ENCODE results near the gene TMEM235. TPM values are rescaled to one million over a fixed set of nuclear protein-coding genes. Genes with fewer than 3 reads are reported as not detected.

Gene TMEM235
- total and polyA plus RNA-seq, 9 of the 15 experiments (the other 6 are each of a cell fraction or from before 2014, with no cell fraction given): not detected

GRCh38 chr17:78255029-78255656, 23.7 kb downstream of the TMEM235 start (continued):
- TF ChIP-seq REST (IDR thresholded peaks at IDR 0.05; ENCODE audit: borderline replicate concordance) (no peak), REST (CRISPR knock-in tag; IDR thresholded peaks at IDR 0.05; ENCODE audit: low read depth) (no peak), SIX5 (IDR thresholded peaks at IDR 0.05; ENCODE audit: borderline replicate concordance in 1 of 2, insufficient read depth in 1 of 2, low read depth in 1 of 2, low read length in 2 of 2) (no peak), GTF2A2 (tag; IDR thresholded peaks at IDR 0.05) (no peak), ADNP (tag; IDR thresholded peaks at IDR 0.05) (peak; percentile 16), PRDM10 (IDR thresholded peaks at IDR 0.05; ENCODE audit: partially characterized antibody) (no peak), FUS (optimal IDR thresholded peaks at IDR 0.05; ENCODE audit: low read depth, low read length) (no peak)
- TF ChIP-seq, protein P1, sequence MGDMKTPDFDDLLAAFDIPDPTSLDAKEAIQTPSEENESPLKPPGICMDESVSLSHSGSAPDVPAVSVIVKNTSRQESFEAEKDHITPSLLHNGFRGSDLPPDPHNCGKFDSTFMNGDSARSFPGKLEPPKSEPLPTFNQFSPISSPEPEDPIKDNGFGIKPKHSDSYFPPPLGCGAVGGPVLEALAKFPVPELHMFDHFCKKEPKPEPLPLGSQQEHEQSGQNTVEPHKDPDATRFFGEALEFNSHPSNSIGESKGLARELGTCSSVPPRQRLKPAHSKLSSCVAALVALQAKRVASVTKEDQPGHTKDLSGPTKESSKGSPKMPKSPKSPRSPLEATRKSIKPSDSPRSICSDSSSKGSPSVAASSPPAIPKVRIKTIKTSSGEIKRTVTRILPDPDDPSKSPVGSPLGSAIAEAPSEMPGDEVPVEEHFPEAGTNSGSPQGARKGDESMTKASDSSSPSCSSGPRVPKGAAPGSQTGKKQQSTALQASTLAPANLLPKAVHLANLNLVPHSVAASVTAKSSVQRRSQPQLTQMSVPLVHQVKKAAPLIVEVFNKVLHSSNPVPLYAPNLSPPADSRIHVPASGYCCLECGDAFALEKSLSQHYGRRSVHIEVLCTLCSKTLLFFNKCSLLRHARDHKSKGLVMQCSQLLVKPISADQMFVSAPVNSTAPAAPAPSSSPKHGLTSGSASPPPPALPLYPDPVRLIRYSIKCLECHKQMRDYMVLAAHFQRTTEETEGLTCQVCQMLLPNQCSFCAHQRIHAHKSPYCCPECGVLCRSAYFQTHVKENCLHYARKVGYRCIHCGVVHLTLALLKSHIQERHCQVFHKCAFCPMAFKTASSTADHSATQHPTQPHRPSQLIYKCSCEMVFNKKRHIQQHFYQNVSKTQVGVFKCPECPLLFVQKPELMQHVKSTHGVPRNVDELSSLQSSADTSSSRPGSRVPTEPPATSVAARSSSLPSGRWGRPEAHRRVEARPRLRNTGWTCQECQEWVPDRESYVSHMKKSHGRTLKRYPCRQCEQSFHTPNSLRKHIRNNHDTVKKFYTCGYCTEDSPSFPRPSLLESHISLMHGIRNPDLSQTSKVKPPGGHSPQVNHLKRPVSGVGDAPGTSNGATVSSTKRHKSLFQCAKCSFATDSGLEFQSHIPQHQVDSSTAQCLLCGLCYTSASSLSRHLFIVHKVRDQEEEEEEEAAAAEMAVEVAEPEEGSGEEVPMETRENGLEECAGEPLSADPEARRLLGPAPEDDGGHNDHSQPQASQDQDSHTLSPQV (IDR thresholded peaks at IDR 0.05): no peak
